Left ventricle myocardium inferior (tissue), 1 donor: ENCODE results near the gene NPHP1. TPM values are rescaled to one million over a fixed set of nuclear protein-coding genes. Genes with fewer than 3 reads are reported as not detected.
"Not testable (repeated sequence)": the region's sequence is repeated elsewhere in the genome, so short reads cannot be mapped to it uniquely, and the experiment has no call there.

Experiments used
- DNase-seq: peaks from one replicate; pipeline ENCODE4 v3.0.0-alpha.2; 2020
- H3K27ac ChIP-seq: fragments of 200-600 bp; replicated peaks from 2 replicates; pipeline ENCODE4 v1.8.0; 2021
- H3K27me3 ChIP-seq: fragments of 200-600 bp; 2 replicates; pipeline ENCODE4 v1.8.0; 2021; ENCODE audit warnings: low read depth
- H3K36me3 ChIP-seq: fragments of 200-600 bp; 2 replicates; pipeline ENCODE4 v1.8.0; 2021
- H3K4me1 ChIP-seq: fragments of 200-600 bp; 2 replicates; pipeline ENCODE4 v1.8.0; 2021
- H3K4me3 ChIP-seq: fragments of 200-600 bp; 2 replicates; pipeline ENCODE4 v1.8.0; 2021; ENCODE audit warnings: mild to moderate bottlenecking, moderate library complexity
- H3K9me3 ChIP-seq: fragments of 200-600 bp; replicated peaks from 2 replicates; pipeline ENCODE4 v1.8.0; 2021
- CTCF ChIP-seq: fragments of 200-600 bp; IDR thresholded peaks from 2 replicates; pipeline ENCODE4 v1.8.0; 2021; ENCODE audit warnings: antibody characterized with exemption, mild to moderate bottlenecking, borderline replicate concordance
- intact Hi-C: fragments of 100-400 bp; cut with micrococcal nuclease; formaldehyde crosslinking; loops from one replicate; pipeline ENCODE4 v1.11.0; 2022
- total RNA-seq: library from RNA; stranded (reverse); fragmentation: NEBNext Ultra II Directional; extraction: Animal tissue kit (Norgen Biotek cat#: 25700); gene quantifications from one replicate; pipeline ENCODE4 v1.2.1, GENCODE V29; 2021
- donor health status: DM: no; HTN: yes; CAD: no; lungs with severe emphysema.

NPHP1 gene
- total RNA-seq, 1 donor from 2014 or later, result 5.4 TPM

GRCh38 chr2:110215091-110215490 lies 10.3 kb upstream of the NPHP1 start:
- Histone ChIP-seq H3K9me3 (peaks cover 5% of the 10 kb centered on the region), H3K27ac (no peak overlapping the region), H3K36me3 (peaks cover 9% of the 10 kb centered on the region), H3K4me3 (no peak overlapping the region), H3K27me3 (peaks cover 32% of the 10 kb centered on the region), H3K4me1 (peaks cover 21% of the 10 kb centered on the region)
- TF ChIP-seq CTCF, result no peak
- DNase-seq, result no peak
- intact Hi-C loops, result no loop called here

- H3K27me3 ChIP-seq, result peaks cover 19% of the 10 kb centered on the region
- H3K9me3 ChIP-seq, DNase-seq, intact Hi-C loops, H3K27ac ChIP-seq, H3K4me3 ChIP-seq: not testable (repeated sequence)
- peaks cover 18% of the 10 kb centered on the region for H3K36me3 ChIP-seq
- peaks cover 21% of the 10 kb centered on the region for H3K4me1 ChIP-seq
Observed at GRCh38 chr2:110213522-110213921, 8.7 kb upstream of the NPHP1 start.

- H3K9me3 ChIP-seq, result peaks cover 5% of the 10 kb centered on the region
- peak within 1 kb of the TSS; percentile 94 for H3K27ac ChIP-seq
- peaks cover 18% of the 10 kb centered on the region for H3K36me3 ChIP-seq
- H3K27me3 ChIP-seq, result peaks cover 5% of the 10 kb centered on the region
- peaks cover 21% of the 10 kb centered on the region for H3K4me1 ChIP-seq
- intact Hi-C loops, result no loop called here
- TF ChIP-seq CTCF, result no peak
- peak within 1 kb of the TSS; percentile 86 for H3K4me3 ChIP-seq
- peak; percentile 76 for DNase-seq
Observed at GRCh38 chr2:110211938-110212858, 7.4 kb upstream of the NPHP1 start, which contains the start of gene MTLN. Gene MTLN, minus strand, starts transcription at chr2:110212547. Its CDS starts 22 bp downstream, at chr2:110212525.

GRCh38 chr2:110205660-110206455 lies 1.0 kb upstream of the NPHP1 start:
- no peaks in the 10 kb centered on the region for H3K27me3 ChIP-seq
- no peak for DNase-seq
- intact Hi-C loops, result no loop called here
- H3K9me3 ChIP-seq, result no peaks in the 10 kb centered on the region
- H3K36me3 ChIP-seq, result peaks cover 16% of the 10 kb centered on the region
- TF ChIP-seq CTCF, result no peak
- peak overlapping the region; percentile 86 for H3K27ac ChIP-seq
- H3K4me3 ChIP-seq, result peak overlapping the region; percentile 93
- H3K4me1 ChIP-seq, result peaks cover 27% of the 10 kb centered on the region

GRCh38 chr2:110198016-110198415 lies 6.8 kb downstream of the NPHP1 start:
- intact Hi-C loops, result no loop called here
- no peak for TF ChIP-seq CTCF
- Histone ChIP-seq H3K36me3 (peaks cover 5% of the 10 kb centered on the region), H3K9me3 (peaks cover 3% of the 10 kb centered on the region), H3K4me3 (no peak overlapping the region), H3K27me3 (no peaks in the 10 kb centered on the region), H3K4me1 (no peaks in the 10 kb centered on the region), H3K27ac (no peak overlapping the region)
- DNase-seq, result no peak
